BLaER1 treated with 17β-estradiol and CSF1 and Interleukin-3, amounts not matched to agents 10 nM and 100 nM (cell line): ENCODE results near the gene RAD9A.
"Not testable (repeated sequence)": the region's sequence is repeated elsewhere in the genome, so short reads cannot be mapped to it uniquely, and the experiment has no call there.

Experiments used
- H3K27ac ChIP-seq, 11 experiments: shearing (Covaris generic); formaldehyde crosslinking; 2 replicates each; pipeline ENCODE4 v1.8.1; 2022
- H3K27me3 ChIP-seq, 11 experiments: shearing (Covaris generic); formaldehyde crosslinking; 2 replicates each; pipeline ENCODE4 v1.8.1; 2022
- H3K36me3 ChIP-seq, 11 experiments: shearing (Covaris generic); formaldehyde crosslinking; 2 replicates each; pipeline ENCODE4 v1.8.1; 2022
- H3K4me1 ChIP-seq, 10 experiments: shearing (Covaris generic); formaldehyde crosslinking; 2 replicates each; pipeline ENCODE4 v1.8.1; 2022
- H3K4me2 ChIP-seq, 11 experiments: shearing (Covaris generic); formaldehyde crosslinking; 2 replicates each; pipeline ENCODE4 v1.8.1; 2022
- H3K4me3 ChIP-seq, 10 experiments: shearing (Covaris generic); formaldehyde crosslinking; 2 replicates each; pipeline ENCODE4 v1.8.1; 2022
- H3K9ac ChIP-seq, 11 experiments: shearing (Covaris generic); formaldehyde crosslinking; 2 replicates each; pipeline ENCODE4 v1.8.1; 2022
- H3K9me3 ChIP-seq, 11 experiments: shearing (Covaris generic); formaldehyde crosslinking; replicated peaks in 1 of 11; 2 replicates each; pipeline ENCODE4 v1.8.1; 2022
- H4K20me1 ChIP-seq, 11 experiments: shearing (Covaris generic); formaldehyde crosslinking; 2 replicates each; pipeline ENCODE4 v1.8.1; 2022
- Cebpa-rat ChIP-seq, 11 experiments: shearing (Covaris generic); IDR thresholded peaks; 2 replicates each; pipeline ENCODE4 v1.8.1; 2022

Gene RAD9A

DNA sequence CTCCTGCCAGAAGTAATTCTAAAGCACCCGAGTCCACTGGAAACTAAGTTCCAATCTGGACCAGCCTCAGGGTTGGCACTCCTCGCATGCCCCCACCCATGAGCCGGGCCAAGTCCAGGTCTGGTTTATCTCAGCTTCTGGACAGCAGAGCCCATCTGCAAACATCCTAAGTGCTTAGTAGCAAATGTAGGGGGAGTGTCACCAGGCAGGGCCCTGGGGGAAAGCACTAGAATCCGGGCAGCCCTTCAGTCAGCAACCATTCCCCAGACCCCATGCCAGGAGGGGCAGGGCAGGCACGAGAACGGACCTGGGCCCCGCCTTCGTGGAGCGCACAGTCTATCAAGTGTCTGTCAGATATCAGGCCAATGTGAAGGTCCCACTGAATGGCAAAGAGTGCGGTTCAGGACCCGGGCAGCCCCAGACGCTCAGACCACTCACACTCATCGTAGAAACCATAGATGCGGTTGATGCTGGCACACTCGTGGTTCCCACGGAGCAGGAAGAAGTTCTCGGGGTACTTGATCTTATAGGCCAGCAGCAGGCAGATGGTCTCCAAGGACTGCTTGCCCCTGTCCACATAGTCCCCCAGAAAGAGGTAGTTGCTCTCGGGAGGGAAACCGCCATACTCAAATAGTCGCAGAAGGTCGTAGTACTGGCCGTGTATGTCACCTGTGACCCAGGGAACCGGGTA, 8.6 kb downstream of the RAD9A start:
- H3K4me3 ChIP-seq: peak overlapping the region; percentile 90 to 99 (median 96)
- peaks cover 42 to 65% (median 61%) of the 10 kb centered on the region in 11 experiments; a peak in 21 of 22 replicates for H4K20me1 ChIP-seq
- peaks cover 78 to 90% (median 87%) of the 10 kb centered on the region in 10 experiments for H3K4me1 ChIP-seq
- peak overlapping the region; percentile 93 to 99 (median 97) for H3K4me2 ChIP-seq
- H3K27me3 ChIP-seq: no peaks in the 10 kb centered on the region
- H3K36me3 ChIP-seq: peaks cover 44 to 55% (median 51%) of the 10 kb centered on the region in 11 experiments
- peak overlapping the region; percentile 92 to 97 (median 96); a peak in 21 of 22 replicates for H3K27ac ChIP-seq
- no peak for TF ChIP-seq Cebpa-rat (IDR thresholded peaks at IDR 0.05)
- H3K9ac ChIP-seq: peak overlapping the region; percentile 94 to 99 (median 97)
- H3K9me3 ChIP-seq: no peaks in the 10 kb centered on the region

GRCh38 chr11:67400942-67401494, 9.2 kb downstream of the RAD9A start:
- Histone ChIP-seq H3K4me2 (peak overlapping the region; percentile 93 to 99 (median 97)), H3K9me3 (no peaks in the 10 kb centered on the region), H3K4me3 (peak overlapping the region; percentile 90 to 99 (median 96)), H3K36me3 (peaks cover 38 to 55% (median 45%) of the 10 kb centered on the region in 11 experiments), H3K9ac (peak overlapping the region; percentile 94 to 99 (median 97)), H3K27ac (peak overlapping the region; percentile 92 to 97 (median 96)), H3K27me3 (no peaks in the 10 kb centered on the region), H4K20me1 (peaks cover 42 to 60% (median 55%) of the 10 kb centered on the region in 11 experiments; a peak in 21 of 22 replicates), H3K4me1 (peaks cover 84 to 92% (median 90%) of the 10 kb centered on the region in 10 experiments)
- no peak for TF ChIP-seq Cebpa-rat (IDR thresholded peaks at IDR 0.05)

DNA sequence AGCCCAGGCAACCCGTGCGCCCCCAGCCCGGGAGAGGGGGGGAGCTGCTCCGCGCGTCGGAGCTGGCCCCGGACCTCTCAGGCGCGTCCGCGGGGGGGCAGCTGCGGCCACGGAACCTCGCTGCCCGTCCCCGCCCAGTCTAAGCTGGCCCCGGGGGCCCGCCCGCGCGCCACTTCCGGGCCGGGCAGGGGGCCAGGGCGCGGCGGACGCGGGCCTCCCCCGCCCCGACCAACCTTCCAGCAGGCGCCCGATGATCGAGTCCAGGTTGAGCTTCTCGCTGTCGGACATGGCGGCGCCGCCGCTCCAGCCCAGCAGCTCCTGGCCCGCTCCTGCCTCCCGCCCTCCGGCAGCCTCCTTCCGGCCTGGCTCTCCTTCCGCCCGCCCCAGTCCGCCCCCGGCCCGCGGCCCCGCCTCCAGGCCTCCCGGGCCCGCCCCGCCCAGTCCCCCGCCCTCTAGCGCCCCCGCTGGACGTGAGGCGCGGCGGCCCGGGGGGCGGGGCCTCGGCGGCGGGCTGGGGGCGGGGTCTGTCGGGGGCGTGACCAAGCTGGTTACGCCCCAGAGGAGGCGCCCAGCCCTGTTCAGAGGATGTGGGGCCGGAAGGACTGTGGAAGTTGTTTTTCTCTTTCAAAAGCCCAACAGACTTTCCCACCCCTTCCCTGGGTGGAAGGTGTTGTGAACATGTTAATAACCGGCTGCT, 9.9 kb downstream of the RAD9A start, which contains the start of gene PPP1CA:
Gene PPP1CA, minus strand, starts transcription at position 364 of the 697 bp plus-strand sequence. Its CDS starts 76 bp downstream, at position 288.
- no peak for TF ChIP-seq Cebpa-rat (IDR thresholded peaks at IDR 0.05)
- Histone ChIP-seq H3K9ac (peak within 1 kb of the TSS; percentile 94 to 99 (median 97)), H3K4me3 (peak within 1 kb of the TSS; percentile 90 to 99 (median 96)), H3K36me3 (peaks cover 31 to 51% (median 39%) of the 10 kb centered on the region in 11 experiments), H4K20me1 (peaks cover 38 to 59% (median 49%) of the 10 kb centered on the region in 11 experiments; a peak in 21 of 22 replicates), H3K4me2 (peak within 1 kb of the TSS; percentile 95 to 100 (median 99)), H3K4me1 (peaks cover 87 to 92% (median 90%) of the 10 kb centered on the region in 10 experiments), H3K9me3 (no peaks in the 10 kb centered on the region), H3K27me3 (no peaks in the 10 kb centered on the region), H3K27ac (peak within 1 kb of the TSS; percentile 92 to 97 (median 96))

- Histone ChIP-seq H4K20me1 (peaks cover 33 to 59% (median 44%) of the 10 kb centered on the region in 11 experiments; a peak in 21 of 22 replicates), H3K4me1 (peaks cover 87 to 92% (median 90%) of the 10 kb centered on the region in 10 experiments), H3K36me3 (peaks cover 25 to 44% (median 33%) of the 10 kb centered on the region in 11 experiments), H3K4me2 (peak overlapping the region; percentile 84 to 100 (median 99)), H3K4me3 (peak overlapping the region; percentile 45 to 67 (median 54)), H3K9ac (peak overlapping the region; percentile 76 to 88 (median 83)), H3K27ac (peak overlapping the region; percentile 79 to 96 (median 91))
- not testable (repeated sequence) for H3K9me3 ChIP-seq, H3K27me3 ChIP-seq
These were observed 10.5 kb downstream of the RAD9A start for GRCh38 chr11:67402192-67402839.

- not testable (repeated sequence) for H3K9me3 ChIP-seq, H3K27me3 ChIP-seq
- H3K4me2 ChIP-seq: peak overlapping the region; percentile 84 to 100 (median 99)
- peaks cover 87 to 92% (median 90%) of the 10 kb centered on the region in 10 experiments for H3K4me1 ChIP-seq
- peaks cover 17 to 37% (median 25%) of the 10 kb centered on the region in 11 experiments for H3K36me3 ChIP-seq
- H3K27ac ChIP-seq: peak overlapping the region; percentile 79 to 96 (median 91)
- peak overlapping the region; percentile 76 to 88 (median 83) for H3K9ac ChIP-seq
- H3K4me3 ChIP-seq: peak overlapping the region; percentile 44 to 75 (median 60); a peak in 18 of 20 replicates
- H4K20me1 ChIP-seq: peaks cover 26 to 59% (median 38%) of the 10 kb centered on the region in 11 experiments; a peak in 21 of 22 replicates
These were observed 11.3 kb downstream of the RAD9A start for GRCh38 chr11:67403085-67403484.

DNA sequence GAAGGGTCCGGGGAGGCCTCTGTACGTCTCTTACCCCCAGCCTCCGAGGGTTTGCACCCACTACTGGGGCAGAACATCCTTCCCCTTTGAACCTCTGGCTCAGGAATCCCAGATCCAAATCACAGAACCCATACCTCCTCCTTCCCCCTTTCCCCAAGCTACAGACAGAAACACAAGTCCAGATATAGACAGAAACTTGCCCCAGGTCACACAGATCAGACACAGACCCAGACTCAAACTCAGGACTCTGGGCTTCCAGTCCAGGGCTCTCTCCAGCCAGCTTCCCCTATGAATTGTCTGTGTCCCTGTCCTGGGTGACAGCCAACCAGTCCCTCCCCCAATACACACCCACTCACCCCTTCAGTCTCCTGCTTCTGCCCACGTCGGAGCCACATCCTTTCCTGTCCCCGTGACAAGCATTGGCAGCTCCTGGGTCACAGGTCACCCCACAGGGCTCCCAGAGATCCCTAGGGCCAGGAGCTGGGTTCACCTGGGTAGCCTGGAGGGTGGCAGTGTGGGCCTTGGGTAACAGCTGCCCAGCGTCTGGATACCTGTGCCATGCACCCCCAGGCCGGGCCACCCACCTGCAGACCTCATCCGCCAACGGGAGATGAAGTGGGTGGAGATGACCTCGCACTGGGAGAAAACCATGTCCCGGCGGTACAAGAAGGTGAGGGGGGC, 12.9 kb downstream of the RAD9A start:
- peaks cover 87 to 92% (median 90%) of the 10 kb centered on the region in 10 experiments for H3K4me1 ChIP-seq

DNA sequence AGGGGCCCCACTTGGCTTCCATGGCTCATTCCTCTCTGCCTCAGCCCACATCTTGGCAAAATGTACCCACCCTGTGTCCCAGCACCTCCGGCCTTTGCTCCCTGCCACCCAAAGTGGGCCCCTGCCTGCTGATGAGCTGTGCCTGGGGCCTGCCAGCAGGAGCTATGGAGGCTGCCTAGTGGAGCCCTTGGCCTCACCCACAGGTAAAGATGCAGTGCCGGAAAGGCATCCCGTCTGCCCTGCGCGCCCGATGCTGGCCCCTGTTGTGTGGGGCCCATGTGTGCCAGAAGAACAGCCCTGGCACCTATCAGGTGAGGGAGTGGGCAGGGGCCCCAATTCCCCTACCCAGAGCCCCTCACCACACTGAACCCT, 13.4 kb downstream of the RAD9A start:
- Histone ChIP-seq H3K36me3 (peaks cover 0 to 16% (median 4%) of the 10 kb centered on the region in 11 experiments; a peak in 15 of 22 replicates), H3K27ac (peak overlapping the region in 9 of 11 experiments; percentile 30 to 96 (median 91); a peak in 15 of 22 replicates), H3K27me3 (no peaks in the 10 kb centered on the region), H3K9me3 (no peaks in the 10 kb centered on the region), H3K4me2 (peak overlapping the region; percentile 84 to 100 (median 99)), H3K4me3 (peak overlapping the region in 6 of 10 experiments; percentile 53 to 75 (median 63); a peak in 10 of 20 replicates), H3K9ac (peak overlapping the region in 10 of 11 experiments; percentile 76 to 88 (median 83); a peak in 14 of 22 replicates), H3K4me1 (peaks cover 87 to 92% (median 90%) of the 10 kb centered on the region in 10 experiments), H4K20me1 (peaks cover 5 to 44% (median 17%) of the 10 kb centered on the region in 11 experiments; a peak in 21 of 22 replicates)
- TF ChIP-seq Cebpa-rat (IDR thresholded peaks at IDR 0.05): no peak

More for the DNA sequence above, 12.9 kb downstream of the RAD9A start:
- Histone ChIP-seq H3K4me2 (peak overlapping the region; percentile 84 to 100 (median 99)), H3K27ac (peak overlapping the region; percentile 79 to 96 (median 91)), H3K27me3 (no peaks in the 10 kb centered on the region), H3K9me3 (no peaks in the 10 kb centered on the region), H3K9ac (peak overlapping the region; percentile 76 to 88 (median 83)), H3K36me3 (peaks cover 2 to 21% (median 10%) of the 10 kb centered on the region in 11 experiments; a peak in 19 of 22 replicates), H3K4me3 (peak overlapping the region; percentile 44 to 75 (median 60)), H4K20me1 (peaks cover 10 to 47% (median 22%) of the 10 kb centered on the region in 11 experiments; a peak in 21 of 22 replicates)
- no peak for TF ChIP-seq Cebpa-rat (IDR thresholded peaks at IDR 0.05)
